ENCODE measurements around the gene INPPL1.
A peak's percentile ranks its signal among the peaks of the same experiment; 100 is the strongest.
"Not testable (repeated sequence)": the region's sequence is repeated elsewhere in the genome, so short reads cannot be mapped to it uniquely, and the experiment has no call there.

The INPPL1 gene

DNA sequence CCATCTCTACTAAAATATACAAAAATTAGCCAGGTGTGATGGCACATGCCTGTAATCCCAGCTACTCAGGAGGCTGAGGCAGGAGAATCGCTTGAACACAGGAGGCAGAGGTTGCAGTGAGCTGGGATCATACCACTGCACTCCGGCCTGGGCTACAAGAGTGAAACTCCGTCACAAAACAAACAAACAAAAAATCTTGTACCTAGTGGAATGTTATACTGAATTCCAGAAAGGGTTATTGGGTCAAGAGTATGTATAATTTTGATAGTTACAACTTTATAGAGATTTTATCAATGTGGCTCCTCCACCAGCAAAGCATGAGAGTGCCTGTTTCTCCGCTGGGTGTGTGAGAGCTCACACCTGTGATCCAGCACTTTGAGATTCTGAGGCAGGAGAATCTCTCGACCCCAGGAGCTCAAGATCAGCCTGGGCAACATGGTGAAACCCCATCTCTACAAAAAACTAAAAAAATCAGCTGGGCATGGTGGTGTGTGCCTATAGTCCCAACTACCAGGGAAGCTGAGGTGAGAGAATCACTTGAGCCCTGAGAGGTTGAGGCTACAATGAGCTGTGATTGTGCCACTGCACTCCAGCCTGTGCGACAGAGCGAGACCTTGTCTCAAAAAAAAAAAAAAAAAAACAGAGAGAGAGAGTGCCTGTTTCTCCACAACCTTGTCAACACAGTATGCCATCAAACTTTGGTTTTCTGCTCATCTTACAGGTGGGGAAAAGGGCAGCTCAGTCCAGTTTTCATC is 45.3 kb upstream of the INPPL1 start:
- TF ChIP-seq ESRRG (CRISPR knock-in tag; IDR thresholded peaks at IDR 0.05) (no peak), RARB (CRISPR knock-in tag; IDR thresholded peaks at IDR 0.05) (no peak), PPARA (CRISPR knock-in tag; IDR thresholded peaks at IDR 0.05; ENCODE audit: borderline replicate concordance) (no peak), ZNF565 (CRISPR knock-in tag; conservative IDR thresholded peaks at IDR 0.05; ENCODE audit: low read depth) (no peak), SNAI2 (CRISPR knock-in tag; IDR thresholded peaks at IDR 0.05) (no peak), TCF4 (CRISPR knock-in tag; IDR thresholded peaks at IDR 0.05; ENCODE audit: borderline replicate concordance) (no peak)
- ATAC-seq = no peak

- no peak for TF ChIP-seq ISL1 (CRISPR knock-in tag; IDR thresholded peaks at IDR 0.05)
- TF ChIP-seq ESRRG (CRISPR knock-in tag; IDR thresholded peaks at IDR 0.05) = no peak
- no peak for TF ChIP-seq ZNF8 (CRISPR knock-in tag; IDR thresholded peaks at IDR 0.05)
- TF ChIP-seq PATZ1 (CRISPR knock-in tag; IDR thresholded peaks at IDR 0.05; ENCODE audit: borderline replicate concordance) = no peak
- no peak for TF ChIP-seq BACH2 (CRISPR knock-in tag; IDR thresholded peaks at IDR 0.05; ENCODE audit: borderline replicate concordance)
- TF ChIP-seq ZC3H10 (CRISPR knock-in tag; IDR thresholded peaks at IDR 0.05) = no peak
- no peak for TF ChIP-seq OSR1 (CRISPR knock-in tag; IDR thresholded peaks at IDR 0.05)
- TF ChIP-seq TCF4 (CRISPR knock-in tag; IDR thresholded peaks at IDR 0.05; ENCODE audit: borderline replicate concordance) = no peak
- no peak for TF ChIP-seq PPARA (CRISPR knock-in tag; IDR thresholded peaks at IDR 0.05; ENCODE audit: borderline replicate concordance)
- TF ChIP-seq, protein P1, sequence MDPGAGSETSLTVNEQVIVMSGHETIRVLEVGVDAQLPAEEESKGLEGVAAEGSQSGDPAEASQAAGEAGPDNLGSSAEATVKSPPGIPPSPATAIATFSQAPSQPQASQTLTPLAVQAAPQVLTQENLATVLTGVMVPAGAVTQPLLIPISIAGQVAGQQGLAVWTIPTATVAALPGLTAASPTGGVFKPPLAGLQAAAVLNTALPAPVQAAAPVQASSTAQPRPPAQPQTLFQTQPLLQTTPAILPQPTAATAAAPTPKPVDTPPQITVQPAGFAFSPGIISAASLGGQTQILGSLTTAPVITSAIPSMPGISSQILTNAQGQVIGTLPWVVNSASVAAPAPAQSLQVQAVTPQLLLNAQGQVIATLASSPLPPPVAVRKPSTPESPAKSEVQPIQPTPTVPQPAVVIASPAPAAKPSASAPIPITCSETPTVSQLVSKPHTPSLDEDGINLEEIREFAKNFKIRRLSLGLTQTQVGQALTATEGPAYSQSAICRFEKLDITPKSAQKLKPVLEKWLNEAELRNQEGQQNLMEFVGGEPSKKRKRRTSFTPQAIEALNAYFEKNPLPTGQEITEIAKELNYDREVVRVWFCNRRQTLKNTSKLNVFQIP (CRISPR knock-in tag; IDR thresholded peaks at IDR 0.05; ENCODE audit: borderline replicate concordance, low read depth) = no peak
- no peak for TF ChIP-seq GLIS3 (CRISPR knock-in tag; IDR thresholded peaks at IDR 0.05)
- no peak for TF ChIP-seq ARNTL (CRISPR knock-in tag; IDR thresholded peaks at IDR 0.05; ENCODE audit: borderline replicate concordance, low read depth)
- no peak for TF ChIP-seq SNAI2 (CRISPR knock-in tag; IDR thresholded peaks at IDR 0.05)
- TF ChIP-seq RARB (CRISPR knock-in tag; IDR thresholded peaks at IDR 0.05) = no peak
- TF ChIP-seq TSHZ2 (CRISPR knock-in tag; IDR thresholded peaks at IDR 0.05) = no peak
- TF ChIP-seq ZNF565 (CRISPR knock-in tag; conservative IDR thresholded peaks at IDR 0.05; ENCODE audit: low read depth) = no peak
- TF ChIP-seq, protein P2, sequence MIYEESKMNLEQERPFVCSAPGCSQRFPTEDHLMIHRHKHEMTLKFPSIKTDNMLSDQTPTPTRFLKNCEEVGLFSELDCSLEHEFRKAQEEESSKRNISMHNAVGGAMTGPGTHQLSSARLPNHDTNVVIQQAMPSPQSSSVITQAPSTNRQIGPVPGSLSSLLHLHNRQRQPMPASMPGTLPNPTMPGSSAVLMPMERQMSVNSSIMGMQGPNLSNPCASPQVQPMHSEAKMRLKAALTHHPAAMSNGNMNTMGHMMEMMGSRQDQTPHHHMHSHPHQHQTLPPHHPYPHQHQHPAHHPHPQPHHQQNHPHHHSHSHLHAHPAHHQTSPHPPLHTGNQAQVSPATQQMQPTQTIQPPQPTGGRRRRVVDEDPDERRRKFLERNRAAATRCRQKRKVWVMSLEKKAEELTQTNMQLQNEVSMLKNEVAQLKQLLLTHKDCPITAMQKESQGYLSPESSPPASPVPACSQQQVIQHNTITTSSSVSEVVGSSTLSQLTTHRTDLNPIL (CRISPR knock-in tag; IDR thresholded peaks at IDR 0.05; ENCODE audit: low read depth) = no peak
- no peak for TF ChIP-seq ZFP3 (CRISPR knock-in tag; IDR thresholded peaks at IDR 0.05)
- no peak for ATAC-seq
Measured at GRCh38 chr11:72179804-72180396, 44.7 kb upstream of the INPPL1 start.

GRCh38 chr11:72180892-72181552 is 43.5 kb upstream of the INPPL1 start:
- ATAC-seq = not testable (repeated sequence)

- peak; percentile 17; the same call in 1 of the 3 replicates for ATAC-seq
Measured at GRCh38 chr11:72181553-72181958, 43.0 kb upstream of the INPPL1 start.
